HEK293 (cell line): ENCODE data around the gene PITPNC1.

ENCODE experiments used
- CTCF ChIA-PET: fragments of 350-600 bp; formaldehyde crosslinking; extraction: SDS; loops from one replicate; lab custom pipeline; 2021; ENCODE audit warnings: antibody characterized with exemption; lab: Yijun Ruan, JAX
- POLR2A ChIA-PET: fragments of 300-600 bp; formaldehyde crosslinking; extraction: SDS; loops from one replicate; lab custom pipeline; 2020; ENCODE audit warnings: antibody characterized with exemption, inconsistent platforms; lab: Yijun Ruan, JAX
- H3K27ac ChIP-seq: fragments of 200-500 bp; sonication (Bioruptor generic); 2 replicates; pipeline ENCODE4 v1.5.1; 2014; ENCODE audit warnings: low read depth, low read length, control low read depth, inconsistent platforms; ENCODE audit errors: extremely low read depth
- H3K36me3 ChIP-seq, 2 experiments: fragments of 200-500 bp in 1 of 2; sonication (Bioruptor generic) in 1 of 2; 1 replicate in 1 of 2; 2 replicates in 1 of 2; pipeline ENCODE4 v1.5.1; 2014 to 2017; ENCODE audit warnings: inconsistent platforms in 2 of 2, low read length in 2 of 2; ENCODE audit not compliant: control insufficient read depth in 2 of 2, insufficient read depth in 1 of 2
- H3K4me1 ChIP-seq: fragments of 200-500 bp; sonication (Bioruptor generic); 2 replicates; pipeline ENCODE4 v1.5.1; 2014; ENCODE audit warnings: mild to moderate bottlenecking, low read length, inconsistent platforms; ENCODE audit not compliant: control insufficient read depth, insufficient read depth
- H3K4me3 ChIP-seq: 2 replicates; pipeline ENCODE4 v1.5.1; 2011; ENCODE audit warnings: low read depth, mild to moderate bottlenecking, control low read depth, low read length, moderate library complexity
- H3K9me3 ChIP-seq: fragments of 200-500 bp; sonication (Bioruptor generic); 2 replicates; pipeline ENCODE4 v1.5.1; 2014; ENCODE audit warnings: low read depth, low read length, inconsistent platforms; ENCODE audit not compliant: control insufficient read depth, insufficient read depth
- BCL11B ChIP-seq: fragments of 450-650 bp; formaldehyde crosslinking; IDR thresholded peaks from 2 replicates; pipeline ENCODE4 v1.5.1; 2016; ENCODE audit warnings: low read depth, missing biosample characterization, missing genetic modification characterization
- GLIS2 ChIP-seq: fragments of 450-650 bp; formaldehyde crosslinking; IDR thresholded peaks from 2 replicates; pipeline ENCODE4 v1.5.1; 2016; ENCODE audit warnings: missing biosample characterization, missing genetic modification characterization
- KLF8 ChIP-seq: fragments of 450-650 bp; formaldehyde crosslinking; IDR thresholded peaks from 2 replicates; pipeline ENCODE4 v1.5.1; 2016; ENCODE audit warnings: missing biosample characterization, missing genetic modification characterization
- MZF1 ChIP-seq: fragments of 450-650 bp; formaldehyde crosslinking; IDR thresholded peaks from 2 replicates; pipeline ENCODE4 v1.5.1; 2017; ENCODE audit warnings: missing biosample characterization, missing genetic modification characterization, borderline replicate concordance
- ZEB2 ChIP-seq: fragments of 450-650 bp; formaldehyde crosslinking; IDR thresholded peaks from 2 replicates; pipeline ENCODE4 v1.5.1; 2016; ENCODE audit warnings: missing biosample characterization, missing genetic modification characterization
- ZFP41 ChIP-seq: fragments of 450-650 bp; formaldehyde crosslinking; IDR thresholded peaks from 2 replicates; pipeline ENCODE4 v1.5.1; 2016; ENCODE audit warnings: missing biosample characterization, missing genetic modification characterization, borderline replicate concordance
- ZNF23 ChIP-seq: fragments of 450-650 bp; formaldehyde crosslinking; IDR thresholded peaks from 2 replicates; pipeline ENCODE4 v1.5.1; 2016; ENCODE audit warnings: missing biosample characterization, missing genetic modification characterization, borderline replicate concordance
- ZNF391 ChIP-seq: fragments of 450-650 bp; formaldehyde crosslinking; IDR thresholded peaks from 2 replicates; pipeline ENCODE4 v1.5.1; 2016; ENCODE audit warnings: low read depth, missing biosample characterization, missing genetic modification characterization, borderline replicate concordance
- ZNF416 ChIP-seq: fragments of 450-650 bp; formaldehyde crosslinking; IDR thresholded peaks from 2 replicates; pipeline ENCODE4 v1.5.1; 2016; ENCODE audit warnings: missing biosample characterization, missing genetic modification characterization
- ZNF48 ChIP-seq: fragments of 450-650 bp; formaldehyde crosslinking; IDR thresholded peaks from 2 replicates; pipeline ENCODE4 v1.5.1; 2016; ENCODE audit warnings: missing biosample characterization, missing genetic modification characterization
- ZNF548 ChIP-seq: fragments of 450-650 bp; formaldehyde crosslinking; IDR thresholded peaks from 2 replicates; pipeline ENCODE4 v1.5.1; 2016; ENCODE audit warnings: missing biosample characterization, missing genetic modification characterization
- ZNF558 ChIP-seq: fragments of 450-650 bp; formaldehyde crosslinking; IDR thresholded peaks from 2 replicates; pipeline ENCODE4 v1.5.1; 2016; ENCODE audit warnings: missing biosample characterization, missing genetic modification characterization
- ZNF596 ChIP-seq: fragments of 450-650 bp; IDR thresholded peaks from 2 replicates; pipeline ENCODE4 v1.5.0; 2018; ENCODE audit warnings: missing biosample characterization, mild to moderate bottlenecking, missing genetic modification characterization, moderate library complexity
- ZNF600 ChIP-seq: fragments of 450-650 bp; formaldehyde crosslinking; IDR thresholded peaks from 2 replicates; pipeline ENCODE4 v1.5.1; 2016; ENCODE audit warnings: missing biosample characterization, missing genetic modification characterization
- ZNF776 ChIP-seq: fragments of 450-650 bp; formaldehyde crosslinking; IDR thresholded peaks from 2 replicates; pipeline ENCODE4 v1.5.0; 2017; ENCODE audit warnings: missing biosample characterization, missing genetic modification characterization, borderline replicate concordance
- TF ChIP-seq, protein P1 (sequence below): fragments of 450-650 bp; formaldehyde crosslinking; IDR thresholded peaks from 2 replicates; pipeline ENCODE4 v1.5.1; 2016; ENCODE audit warnings: missing biosample characterization, missing genetic modification characterization, low read depth
- TF ChIP-seq, protein P2 (sequence below): fragments of 450-650 bp; formaldehyde crosslinking; IDR thresholded peaks from 2 replicates; pipeline ENCODE4 v1.5.1; 2016; ENCODE audit warnings: missing biosample characterization, missing genetic modification characterization
- TF ChIP-seq, protein P3 (sequence below): fragments of 450-650 bp; formaldehyde crosslinking; conservative IDR thresholded peaks from 2 replicates; pipeline ENCODE4 v1.5.1; 2016; ENCODE audit warnings: low read depth, missing biosample characterization, missing genetic modification characterization

PITPNC1 gene

DNA sequence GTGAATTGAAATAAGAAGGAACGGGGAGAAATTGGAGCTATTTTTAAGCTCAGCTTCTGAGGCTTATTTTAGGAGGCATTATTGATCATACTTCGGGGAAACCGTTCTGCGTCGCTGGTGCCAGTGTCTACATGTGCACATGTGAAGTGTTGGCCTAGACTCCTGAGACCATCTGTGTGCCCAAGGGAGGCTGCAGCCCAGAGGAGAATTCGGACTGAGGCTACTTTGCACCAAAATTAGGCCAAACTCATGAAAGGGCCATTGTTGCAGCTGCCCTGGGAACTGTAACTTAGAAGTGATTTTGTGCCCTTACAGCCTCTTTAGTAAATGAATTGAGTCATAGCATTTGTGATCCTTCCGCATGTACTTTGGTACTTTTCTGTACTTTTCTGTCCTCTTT, 238.7 kb downstream of the PITPNC1 start (continued):
- no peak for TF ChIP-seq ZNF776
- TF ChIP-seq KLF8, result no peak
- no peak for TF ChIP-seq BCL11B (tag by site-specific recombination)
- TF ChIP-seq ZNF391 (tag by site-specific recombination), result no peak
- TF ChIP-seq ZNF558 (tag by site-specific recombination), result no peak
- no peak for TF ChIP-seq ZNF596 (tag by site-specific recombination)
- TF ChIP-seq, all 188 proteins: peak for 0

DNA sequence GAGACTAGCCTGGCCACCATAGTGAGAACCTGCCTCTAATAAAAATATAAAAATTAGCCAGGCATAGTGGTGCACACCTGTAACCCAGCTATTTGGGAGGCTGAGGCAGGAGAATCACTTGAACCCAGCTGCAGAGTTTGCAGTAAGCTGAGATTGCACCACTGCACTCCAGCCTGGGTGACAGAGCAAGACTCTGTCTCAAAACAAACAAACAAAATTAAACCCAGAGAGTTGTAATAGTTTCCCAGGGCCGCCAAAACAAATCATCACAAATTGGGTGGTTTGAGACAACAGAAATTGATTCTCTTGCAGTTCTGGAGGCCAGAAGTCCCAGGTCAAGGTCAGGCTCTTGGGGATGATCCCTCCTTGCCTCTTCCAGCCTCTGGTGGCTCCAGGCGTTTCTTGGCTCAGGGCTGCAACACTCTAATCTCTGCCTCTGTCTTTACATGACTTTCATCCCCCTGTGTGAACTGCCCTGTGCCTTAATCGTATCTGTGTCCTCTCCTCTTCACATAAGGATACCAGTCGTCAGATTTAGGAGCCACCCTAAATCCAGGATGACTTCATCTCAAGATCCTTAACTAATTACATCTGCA, 240.3 kb downstream of the PITPNC1 start:
- Histone ChIP-seq H3K9me3 (no peaks in the 10 kb centered on the region), H3K4me3 (no peak overlapping the region), H3K36me3 (no peaks in the 10 kb centered on the region), H3K4me1 (no peaks in the 10 kb centered on the region), H3K27ac (no peak overlapping the region)
- TF ChIP-seq ZNF48 (tag by site-specific recombination) (no peak), ZNF600 (tag by site-specific recombination) (no peak), GLIS2 (tag by site-specific recombination) (no peak)
- TF ChIP-seq, protein P1, sequence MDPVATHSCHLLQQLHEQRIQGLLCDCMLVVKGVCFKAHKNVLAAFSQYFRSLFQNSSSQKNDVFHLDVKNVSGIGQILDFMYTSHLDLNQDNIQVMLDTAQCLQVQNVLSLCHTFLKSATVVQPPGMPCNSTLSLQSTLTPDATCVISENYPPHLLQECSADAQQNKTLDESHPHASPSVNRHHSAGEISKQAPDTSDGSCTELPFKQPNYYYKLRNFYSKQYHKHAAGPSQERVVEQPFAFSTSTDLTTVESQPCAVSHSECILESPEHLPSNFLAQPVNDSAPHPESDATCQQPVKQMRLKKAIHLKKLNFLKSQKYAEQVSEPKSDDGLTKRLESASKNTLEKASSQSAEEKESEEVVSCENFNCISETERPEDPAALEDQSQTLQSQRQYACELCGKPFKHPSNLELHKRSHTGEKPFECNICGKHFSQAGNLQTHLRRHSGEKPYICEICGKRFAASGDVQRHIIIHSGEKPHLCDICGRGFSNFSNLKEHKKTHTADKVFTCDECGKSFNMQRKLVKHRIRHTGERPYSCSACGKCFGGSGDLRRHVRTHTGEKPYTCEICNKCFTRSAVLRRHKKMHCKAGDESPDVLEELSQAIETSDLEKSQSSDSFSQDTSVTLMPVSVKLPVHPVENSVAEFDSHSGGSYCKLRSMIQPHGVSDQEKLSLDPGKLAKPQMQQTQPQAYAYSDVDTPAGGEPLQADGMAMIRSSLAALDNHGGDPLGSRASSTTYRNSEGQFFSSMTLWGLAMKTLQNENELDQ (tag by site-specific recombination), result no peak
- TF ChIP-seq, protein P2, sequence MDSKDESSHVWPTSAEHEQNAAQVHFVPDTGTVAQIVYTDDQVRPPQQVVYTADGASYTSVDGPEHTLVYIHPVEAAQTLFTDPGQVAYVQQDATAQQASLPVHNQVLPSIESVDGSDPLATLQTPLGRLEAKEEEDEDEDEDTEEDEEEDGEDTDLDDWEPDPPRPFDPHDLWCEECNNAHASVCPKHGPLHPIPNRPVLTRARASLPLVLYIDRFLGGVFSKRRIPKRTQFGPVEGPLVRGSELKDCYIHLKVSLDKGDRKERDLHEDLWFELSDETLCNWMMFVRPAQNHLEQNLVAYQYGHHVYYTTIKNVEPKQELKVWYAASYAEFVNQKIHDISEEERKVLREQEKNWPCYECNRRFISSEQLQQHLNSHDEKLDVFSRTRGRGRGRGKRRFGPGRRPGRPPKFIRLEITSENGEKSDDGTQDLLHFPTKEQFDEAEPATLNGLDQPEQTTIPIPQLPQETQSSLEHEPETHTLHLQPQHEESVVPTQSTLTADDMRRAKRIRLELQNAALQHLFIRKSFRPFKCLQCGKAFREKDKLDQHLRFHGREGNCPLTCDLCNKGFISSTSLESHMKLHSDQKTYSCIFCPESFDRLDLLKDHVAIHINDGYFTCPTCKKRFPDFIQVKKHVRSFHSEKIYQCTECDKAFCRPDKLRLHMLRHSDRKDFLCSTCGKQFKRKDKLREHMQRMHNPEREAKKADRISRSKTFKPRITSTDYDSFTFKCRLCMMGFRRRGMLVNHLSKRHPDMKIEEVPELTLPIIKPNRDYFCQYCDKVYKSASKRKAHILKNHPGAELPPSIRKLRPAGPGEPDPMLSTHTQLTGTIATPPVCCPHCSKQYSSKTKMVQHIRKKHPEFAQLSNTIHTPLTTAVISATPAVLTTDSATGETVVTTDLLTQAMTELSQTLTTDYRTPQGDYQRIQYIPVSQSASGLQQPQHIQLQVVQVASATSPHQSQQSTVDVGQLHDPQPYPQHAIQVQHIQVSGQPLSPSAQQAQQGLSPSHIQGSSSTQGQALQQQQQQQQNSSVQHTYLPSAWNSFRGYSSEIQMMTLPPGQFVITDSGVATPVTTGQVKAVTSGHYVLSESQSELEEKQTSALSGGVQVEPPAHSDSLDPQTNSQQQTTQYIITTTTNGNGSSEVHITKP (tag by site-specific recombination), result no peak
- ChIA-PET CTCF (interaction anchor here (0.6 kb wide), 1 partner anchor 13 kb away, joined by 3 read pairs; no protein-coding TSS in a partner anchor), POLR2A (no interaction called here)

DNA sequence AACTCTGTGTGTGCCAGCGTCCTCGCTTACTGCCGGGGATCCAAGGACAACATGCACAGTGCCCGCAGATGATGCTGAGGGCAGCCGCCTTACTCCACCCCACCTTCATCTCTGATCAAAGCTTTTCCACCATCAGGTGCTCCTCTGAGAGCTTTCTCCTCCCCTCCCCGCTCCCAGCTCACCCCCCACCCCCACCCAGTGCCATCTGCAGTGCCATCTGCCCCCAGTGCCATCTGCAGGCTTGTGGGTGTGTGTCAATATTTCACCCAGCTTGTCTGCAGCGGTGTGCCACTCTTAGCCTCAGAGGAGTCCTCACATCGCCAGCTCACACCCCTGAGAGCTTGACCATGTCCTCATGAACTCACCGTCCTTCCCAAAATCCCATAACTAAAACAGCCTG, 242.5 kb downstream of the PITPNC1 start:
- TF ChIP-seq ZFP41 (no peak), MZF1 (tag by site-specific recombination) (no peak), ZNF416 (no peak), ZNF23 (tag by site-specific recombination) (no peak), ZEB2 (tag by site-specific recombination) (no peak), ZNF548 (tag by site-specific recombination) (no peak)
- TF ChIP-seq, protein P3, sequence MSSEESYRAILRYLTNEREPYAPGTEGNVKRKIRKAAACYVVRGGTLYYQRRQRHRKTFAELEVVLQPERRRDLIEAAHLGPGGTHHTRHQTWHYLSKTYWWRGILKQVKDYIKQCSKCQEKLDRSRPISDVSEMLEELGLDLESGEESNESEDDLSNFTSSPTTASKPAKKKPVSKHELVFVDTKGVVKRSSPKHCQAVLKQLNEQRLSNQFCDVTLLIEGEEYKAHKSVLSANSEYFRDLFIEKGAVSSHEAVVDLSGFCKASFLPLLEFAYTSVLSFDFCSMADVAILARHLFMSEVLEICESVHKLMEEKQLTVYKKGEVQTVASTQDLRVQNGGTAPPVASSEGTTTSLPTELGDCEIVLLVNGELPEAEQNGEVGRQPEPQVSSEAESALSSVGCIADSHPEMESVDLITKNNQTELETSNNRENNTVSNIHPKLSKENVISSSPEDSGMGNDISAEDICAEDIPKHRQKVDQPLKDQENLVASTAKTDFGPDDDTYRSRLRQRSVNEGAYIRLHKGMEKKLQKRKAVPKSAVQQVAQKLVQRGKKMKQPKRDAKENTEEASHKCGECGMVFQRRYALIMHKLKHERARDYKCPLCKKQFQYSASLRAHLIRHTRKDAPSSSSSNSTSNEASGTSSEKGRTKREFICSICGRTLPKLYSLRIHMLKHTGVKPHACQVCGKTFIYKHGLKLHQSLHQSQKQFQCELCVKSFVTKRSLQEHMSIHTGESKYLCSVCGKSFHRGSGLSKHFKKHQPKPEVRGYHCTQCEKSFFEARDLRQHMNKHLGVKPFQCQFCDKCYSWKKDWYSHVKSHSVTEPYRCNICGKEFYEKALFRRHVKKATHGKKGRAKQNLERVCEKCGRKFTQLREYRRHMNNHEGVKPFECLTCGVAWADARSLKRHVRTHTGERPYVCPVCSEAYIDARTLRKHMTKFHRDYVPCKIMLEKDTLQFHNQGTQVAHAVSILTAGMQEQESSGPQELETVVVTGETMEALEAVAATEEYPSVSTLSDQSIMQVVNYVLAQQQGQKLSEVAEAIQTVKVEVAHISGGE (tag by site-specific recombination), result no peak
- Histone ChIP-seq H3K9me3 (no peaks in the 10 kb centered on the region), H3K36me3 (no peaks in the 10 kb centered on the region), H3K27ac (no peak overlapping the region), H3K4me1 (no peaks in the 10 kb centered on the region), H3K4me3 (no peak overlapping the region)
- CTCF ChIA-PET, result no interaction called here
- POLR2A ChIA-PET, result no interaction called here
